Epithelial cell of prostate (primary cell): Measurements from ENCODE around the gene IL1RAPL1.

ENCODE experiments used
- DNase-seq: peaks from one replicate; pipeline ENCODE4 v3.0.0-alpha.2; 2011; ENCODE audit warnings: low read depth, low spot score
- H3K27ac ChIP-seq: fragments of 450-650 bp; 2 replicates; pipeline ENCODE4 v1.5.1; 2017; ENCODE audit warnings: mild to moderate bottlenecking

The IL1RAPL1 gene

GRCh38 chrX:29913647-29914046, 1326.4 kb downstream of the IL1RAPL1 start:
- H3K27ac ChIP-seq = no peak overlapping the region
- DNase-seq = no peak

GRCh38 chrX:29922607-29923006, 1335.4 kb downstream of the IL1RAPL1 start:
- no peak overlapping the region for H3K27ac ChIP-seq
- no peak for DNase-seq

- H3K27ac ChIP-seq = no peak overlapping the region
- no peak for DNase-seq
Measured at GRCh38 chrX:29926056-29926455, 1338.8 kb downstream of the IL1RAPL1 start.

- no peak for DNase-seq
- H3K27ac ChIP-seq = no peak overlapping the region
Measured at GRCh38 chrX:29926659-29927058, 1339.4 kb downstream of the IL1RAPL1 start.

- no peak for DNase-seq
- no peak overlapping the region for H3K27ac ChIP-seq
Measured at GRCh38 chrX:29935455-29935854, 1348.2 kb downstream of the IL1RAPL1 start.

- DNase-seq = no peak
Measured at GRCh38 chrX:29940750-29941149, 1353.5 kb downstream of the IL1RAPL1 start.

GRCh38 chrX:29941287-29941686, 1354.0 kb downstream of the IL1RAPL1 start:
- H3K27ac ChIP-seq = no peak overlapping the region
- DNase-seq = no peak

More at GRCh38 chrX:29940750-29941149, 1353.5 kb downstream of the IL1RAPL1 start:
- H3K27ac ChIP-seq = no peak overlapping the region

GRCh38 chrX:29947225-29947624, 1360.0 kb downstream of the IL1RAPL1 start:
- no peak for DNase-seq
- H3K27ac ChIP-seq = no peak overlapping the region

GRCh38 chrX:29948653-29949052, 1361.4 kb downstream of the IL1RAPL1 start:
- DNase-seq = no peak
- H3K27ac ChIP-seq = no peak overlapping the region

- DNase-seq = no peak
- H3K27ac ChIP-seq = no peak overlapping the region
Measured at GRCh38 chrX:29952016-29952415, 1364.8 kb downstream of the IL1RAPL1 start.

- H3K27ac ChIP-seq = no peak overlapping the region
- DNase-seq = no peak
Measured at GRCh38 chrX:29962061-29962460, 1374.8 kb downstream of the IL1RAPL1 start.

- DNase-seq = no peak
- H3K27ac ChIP-seq = no peak overlapping the region
Measured at GRCh38 chrX:29965634-29966033, 1378.4 kb downstream of the IL1RAPL1 start.

- H3K27ac ChIP-seq = no peak overlapping the region
Measured at GRCh38 chrX:29992083-29992482, 1404.8 kb downstream of the IL1RAPL1 start.

GRCh38 chrX:30005813-30006212, 1418.6 kb downstream of the IL1RAPL1 start:
- H3K27ac ChIP-seq = no peak overlapping the region
- DNase-seq = no peak

More at GRCh38 chrX:29992083-29992482, 1404.8 kb downstream of the IL1RAPL1 start:
- no peak for DNase-seq
